SU-DHL-6 (cell line): ENCODE data around the gene NHLRC4.

Experiments used
- H2AFZ ChIP-seq: fragments of 200-600 bp; sonication (generic); 2 replicates; pipeline ENCODE4 v1.6.1; 2014; ENCODE audit warnings: low read depth, mild to moderate bottlenecking, moderate library complexity, mixed read lengths, antibody characterized with exemption, low read length; ENCODE audit not compliant: severe bottlenecking
- H3F3A ChIP-seq: fragments of 200-600 bp; shearing (Covaris generic); 2 replicates; pipeline ENCODE4 v1.6.0; 2016; ENCODE audit warnings: antibody characterized with exemption, mild to moderate bottlenecking; ENCODE audit not compliant: insufficient read depth
- H3K27ac ChIP-seq: fragments of 200-600 bp; sonication (generic); 2 replicates; pipeline ENCODE4 v1.5.1; 2016; ENCODE audit warnings: low read depth, mild to moderate bottlenecking, low read length, moderate library complexity, mixed read lengths
- H3K27me3 ChIP-seq: fragments of 200-600 bp; sonication (generic), shearing (Covaris generic); 2 replicates; pipeline ENCODE4 v1.6.0; 2014; ENCODE audit warnings: mild to moderate bottlenecking, low read length
- H3K36me3 ChIP-seq: fragments of 200-600 bp; sonication (generic); 2 replicates; pipeline ENCODE4 v1.6.1; 2014; ENCODE audit warnings: mild to moderate bottlenecking, low read length, mixed read lengths
- H3K4me2 ChIP-seq: fragments of 300-600, 200-600 bp; shearing (Covaris generic), sonication (generic); 2 replicates; pipeline ENCODE4 v1.6.0; 2014; ENCODE audit warnings: low read length, low read depth, mild to moderate bottlenecking; ENCODE audit not compliant: poor library complexity, severe bottlenecking
- H3K4me3 ChIP-seq: fragments of 200-600 bp; sonication (generic); 2 replicates; pipeline ENCODE4 v1.5.1; 2014; ENCODE audit warnings: antibody characterized with exemption, low read length, mild to moderate bottlenecking, mixed read lengths; ENCODE audit not compliant: insufficient read depth, poor library complexity, severe bottlenecking
- H3K79me2 ChIP-seq: fragments of 200-600 bp; sonication (generic); 2 replicates; pipeline ENCODE4 v1.6.1; 2014; ENCODE audit warnings: mild to moderate bottlenecking, low read length, moderate library complexity; ENCODE audit not compliant: insufficient read depth
- H3K9ac ChIP-seq: fragments of 200-600 bp; sonication (generic); 2 replicates; pipeline ENCODE4 v1.7.0; 2014; ENCODE audit warnings: mild to moderate bottlenecking, low read length
- H3K9me2 ChIP-seq: fragments of 200-600 bp; sonication (generic); replicated peaks from 2 replicates; pipeline ENCODE4 v1.6.1; 2014; ENCODE audit warnings: low read length; ENCODE audit not compliant: insufficient read depth
- H3K9me3 ChIP-seq: fragments of 200-600 bp; sonication (generic); 2 replicates; pipeline ENCODE4 v1.6.1; 2014; ENCODE audit warnings: low read length, mixed read lengths; ENCODE audit not compliant: insufficient read depth
- H4K20me1 ChIP-seq: fragments of 200-600 bp; sonication (generic); 2 replicates; pipeline ENCODE4 v1.6.1; 2014; ENCODE audit warnings: low read depth, mild to moderate bottlenecking, antibody characterized with exemption, low read length, moderate library complexity, mixed read lengths
- EZH2phosphoT487 ChIP-seq: fragments of 200-600 bp; sonication (generic), shearing (Covaris generic); conservative IDR thresholded peaks from 2 replicates; pipeline ENCODE4 v1.6.1; 2018; ENCODE audit warnings: mild to moderate bottlenecking, antibody characterized with exemption, low read length, moderate library complexity, mixed read lengths
- TF ChIP-seq, protein P1 (sequence below): fragments of 200-600 bp; sonication (generic); IDR thresholded peaks from one replicate; pipeline ENCODE4 v1.5.1; 2017; ENCODE audit warnings: antibody characterized with exemption, mild to moderate bottlenecking, low read length, moderate library complexity; ENCODE audit not compliant: insufficient read depth, poor library complexity, severe bottlenecking

NHLRC4 gene

DNA sequence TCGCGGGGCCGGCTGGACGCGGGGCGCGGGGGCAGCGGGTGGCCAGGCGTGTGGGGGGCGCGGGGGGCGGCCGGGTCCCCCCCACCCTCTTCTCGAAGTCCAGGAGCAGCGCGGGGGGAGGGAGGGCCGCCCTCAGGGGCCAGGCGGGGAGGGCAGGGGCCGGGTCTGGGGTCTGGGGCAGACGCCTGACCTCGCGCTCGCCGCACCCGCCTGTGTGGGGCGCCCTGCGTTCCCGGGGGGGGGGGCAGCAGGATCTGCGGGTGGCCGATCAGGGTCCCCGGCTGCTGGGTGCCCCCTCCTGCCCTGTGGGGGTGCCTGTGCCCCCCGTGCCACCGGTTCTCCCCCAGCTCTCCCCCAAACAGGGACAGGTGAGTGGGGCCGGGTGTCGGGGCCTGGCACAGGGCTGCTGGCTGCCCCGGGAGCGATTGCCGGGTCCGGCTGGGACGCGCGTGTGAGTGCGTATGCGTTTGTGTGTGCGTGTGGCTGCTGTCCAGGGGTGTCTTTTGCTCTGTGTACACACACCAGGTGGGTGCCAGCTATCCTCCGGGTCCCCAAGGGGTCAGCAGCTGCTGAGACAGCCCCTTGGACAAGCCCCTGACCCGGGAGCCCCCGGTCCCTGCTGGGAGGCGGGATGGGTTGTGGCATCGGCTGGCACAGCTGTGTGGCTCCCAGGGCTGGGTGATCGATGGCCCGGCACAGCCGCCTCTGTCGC lies 5.9 kb upstream of the NHLRC4 start:
- Histone ChIP-seq H3K4me3 (no peak overlapping the region), H3K9me2 (no peaks in the 10 kb centered on the region), H3K4me2 (no peak overlapping the region), H4K20me1 (no peaks in the 10 kb centered on the region), H3K9ac (no peak overlapping the region), H2AFZ (no peak overlapping the region), H3F3A (no peaks in the 10 kb centered on the region), H3K79me2 (no peaks in the 10 kb centered on the region), H3K27ac (no peak overlapping the region), H3K36me3 (no peaks in the 10 kb centered on the region), H3K9me3 (no peaks in the 10 kb centered on the region), H3K27me3 (no peaks in the 10 kb centered on the region)
- TF ChIP-seq EZH2phosphoT487, result no peak
- TF ChIP-seq, protein P1, sequence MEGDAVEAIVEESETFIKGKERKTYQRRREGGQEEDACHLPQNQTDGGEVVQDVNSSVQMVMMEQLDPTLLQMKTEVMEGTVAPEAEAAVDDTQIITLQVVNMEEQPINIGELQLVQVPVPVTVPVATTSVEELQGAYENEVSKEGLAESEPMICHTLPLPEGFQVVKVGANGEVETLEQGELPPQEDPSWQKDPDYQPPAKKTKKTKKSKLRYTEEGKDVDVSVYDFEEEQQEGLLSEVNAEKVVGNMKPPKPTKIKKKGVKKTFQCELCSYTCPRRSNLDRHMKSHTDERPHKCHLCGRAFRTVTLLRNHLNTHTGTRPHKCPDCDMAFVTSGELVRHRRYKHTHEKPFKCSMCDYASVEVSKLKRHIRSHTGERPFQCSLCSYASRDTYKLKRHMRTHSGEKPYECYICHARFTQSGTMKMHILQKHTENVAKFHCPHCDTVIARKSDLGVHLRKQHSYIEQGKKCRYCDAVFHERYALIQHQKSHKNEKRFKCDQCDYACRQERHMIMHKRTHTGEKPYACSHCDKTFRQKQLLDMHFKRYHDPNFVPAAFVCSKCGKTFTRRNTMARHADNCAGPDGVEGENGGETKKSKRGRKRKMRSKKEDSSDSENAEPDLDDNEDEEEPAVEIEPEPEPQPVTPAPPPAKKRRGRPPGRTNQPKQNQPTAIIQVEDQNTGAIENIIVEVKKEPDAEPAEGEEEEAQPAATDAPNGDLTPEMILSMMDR, result no peak

DNA sequence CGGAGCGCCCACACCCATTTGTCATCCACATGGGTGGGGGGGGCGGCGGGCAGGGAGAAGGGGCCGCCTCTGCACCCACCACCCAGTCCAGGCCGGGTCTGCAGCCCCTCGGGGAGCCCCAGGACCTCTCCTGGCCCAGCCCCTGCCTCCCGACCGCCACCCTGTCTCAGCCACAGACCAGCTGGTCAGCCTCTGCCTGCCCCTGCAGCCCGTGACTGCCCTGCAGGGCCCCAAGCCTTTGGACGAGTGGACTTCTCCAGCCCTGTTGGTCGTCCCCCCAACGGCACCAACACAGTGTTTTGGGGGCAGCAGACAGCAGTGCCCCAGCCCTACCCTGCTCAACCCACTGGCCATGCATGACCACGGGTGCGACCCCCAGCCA lies 5.4 kb upstream of the NHLRC4 start:
- H3K36me3 ChIP-seq, result no peaks in the 10 kb centered on the region
- no peaks in the 10 kb centered on the region for H4K20me1 ChIP-seq
- TF ChIP-seq, protein P1, result no peak
- TF ChIP-seq EZH2phosphoT487, result no peak
- no peaks in the 10 kb centered on the region for H3K9me2 ChIP-seq
- H3K27me3 ChIP-seq, result no peaks in the 10 kb centered on the region
- no peak overlapping the region for H3K27ac ChIP-seq
- H3K4me2 ChIP-seq, result no peak overlapping the region
- H3F3A ChIP-seq, result no peaks in the 10 kb centered on the region
- no peak overlapping the region for H3K4me3 ChIP-seq
- H3K9me3 ChIP-seq, result no peaks in the 10 kb centered on the region
- H3K9ac ChIP-seq, result no peak overlapping the region
- H2AFZ ChIP-seq, result no peak overlapping the region
- no peaks in the 10 kb centered on the region for H3K79me2 ChIP-seq

DNA sequence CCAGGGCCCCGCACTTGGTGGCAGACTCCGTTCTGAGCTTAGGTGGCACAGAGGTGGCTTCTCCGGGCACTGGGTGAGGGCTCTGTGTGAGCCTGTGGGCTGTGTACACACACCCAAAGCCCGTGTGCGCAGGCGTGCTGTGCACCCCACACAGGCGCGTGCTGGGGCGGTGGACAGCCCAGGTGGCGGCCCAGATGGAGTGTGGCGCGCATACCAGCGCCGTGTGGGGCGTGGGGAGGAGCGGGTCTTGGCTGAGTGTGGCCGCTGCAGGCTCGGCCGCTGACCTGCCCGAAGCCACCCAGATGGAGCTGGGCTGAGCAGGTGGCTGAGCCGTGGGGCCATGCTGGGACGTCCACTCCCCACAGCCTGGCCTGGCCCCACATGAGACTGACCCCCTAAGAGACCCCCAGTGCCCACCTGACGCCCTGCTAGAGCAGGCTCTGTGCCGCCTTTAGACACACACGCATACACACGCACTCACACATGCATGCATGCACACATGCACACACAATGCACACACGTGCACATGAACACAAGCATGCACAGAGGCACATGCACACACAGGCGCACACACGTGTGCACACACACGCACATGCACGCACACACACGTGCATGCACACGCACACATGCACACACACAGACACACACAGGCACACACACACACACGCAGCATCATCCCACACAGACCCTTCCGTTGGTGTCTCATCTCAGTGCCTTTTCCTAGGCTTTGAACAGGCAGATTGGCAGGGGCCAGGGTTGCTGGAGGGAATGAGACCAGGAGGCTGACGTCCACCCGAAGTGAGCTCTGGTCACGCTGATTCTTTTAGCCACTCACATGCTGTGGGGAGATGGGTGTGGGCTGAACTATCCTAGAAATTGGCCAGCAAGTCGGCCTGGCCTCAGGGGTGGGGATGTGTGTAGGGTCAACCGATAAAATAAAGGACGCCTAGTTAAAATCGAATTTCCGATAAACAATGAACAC lies 4.6 kb upstream of the NHLRC4 start:
- Histone ChIP-seq H3K9me2 (no peaks in the 10 kb centered on the region), H3K4me2 (no peak overlapping the region), H3K9ac (no peak overlapping the region), H4K20me1 (no peaks in the 10 kb centered on the region), H3K27me3 (no peaks in the 10 kb centered on the region), H2AFZ (no peak overlapping the region), H3K4me3 (no peak overlapping the region), H3K36me3 (no peaks in the 10 kb centered on the region), H3F3A (no peaks in the 10 kb centered on the region), H3K27ac (no peak overlapping the region), H3K79me2 (no peaks in the 10 kb centered on the region), H3K9me3 (no peaks in the 10 kb centered on the region)
- no peak for TF ChIP-seq EZH2phosphoT487
- TF ChIP-seq, protein P1, result no peak
